Prostate gland (tissue), 2 donors: ENCODE measurements around the gene ATRN.

Experiments used
- POLR2A ChIP-seq: fragments of 450-650 bp; IDR thresholded peaks from one replicate; pipeline ENCODE4 v1.6.1; 2016; ENCODE audit warnings: antibody characterized with exemption, mild to moderate bottlenecking
- POLR2AphosphoS5 ChIP-seq: sonication (generic); formaldehyde crosslinking; IDR thresholded peaks from one replicate; pipeline ENCODE4 v1.6.1; 2017; ENCODE audit warnings: antibody characterized with exemption
- TF ChIP-seq, protein P1 (sequence below), 4 experiments: fragments of 200-600 bp in 2 of 4; fragments of 450-650 bp in 2 of 4; sonication (generic) in 2 of 4; IDR thresholded peaks; 1 replicate in 3 of 4; 2 replicates in 1 of 4; pipeline ENCODE4 v1.5.1; 2016 to 2019; ENCODE audit warnings: antibody characterized with exemption in 4 of 4, mild to moderate bottlenecking in 2 of 4, moderate library complexity in 2 of 4

DNA sequence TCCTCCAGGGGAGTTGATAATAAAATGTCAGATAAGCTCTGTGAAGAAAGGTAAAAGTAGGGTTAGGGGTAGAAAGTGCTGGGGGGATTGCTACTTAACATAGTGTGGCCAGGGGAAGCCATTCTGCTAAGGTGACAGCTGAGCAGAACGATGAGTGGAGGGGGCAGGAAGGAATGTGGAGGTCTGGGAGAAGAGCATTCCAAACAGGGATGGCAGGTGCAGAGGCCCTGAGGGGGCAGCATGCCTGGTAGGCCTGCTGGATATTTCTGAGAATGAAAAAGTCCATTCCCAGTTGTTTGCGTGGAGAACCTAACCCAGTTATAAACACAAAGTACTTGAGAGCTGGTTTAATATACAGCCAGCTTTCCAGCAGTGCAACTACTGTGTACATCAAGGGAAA lies 183.1 kb downstream of the ATRN start:
- TF ChIP-seq, protein P1, sequence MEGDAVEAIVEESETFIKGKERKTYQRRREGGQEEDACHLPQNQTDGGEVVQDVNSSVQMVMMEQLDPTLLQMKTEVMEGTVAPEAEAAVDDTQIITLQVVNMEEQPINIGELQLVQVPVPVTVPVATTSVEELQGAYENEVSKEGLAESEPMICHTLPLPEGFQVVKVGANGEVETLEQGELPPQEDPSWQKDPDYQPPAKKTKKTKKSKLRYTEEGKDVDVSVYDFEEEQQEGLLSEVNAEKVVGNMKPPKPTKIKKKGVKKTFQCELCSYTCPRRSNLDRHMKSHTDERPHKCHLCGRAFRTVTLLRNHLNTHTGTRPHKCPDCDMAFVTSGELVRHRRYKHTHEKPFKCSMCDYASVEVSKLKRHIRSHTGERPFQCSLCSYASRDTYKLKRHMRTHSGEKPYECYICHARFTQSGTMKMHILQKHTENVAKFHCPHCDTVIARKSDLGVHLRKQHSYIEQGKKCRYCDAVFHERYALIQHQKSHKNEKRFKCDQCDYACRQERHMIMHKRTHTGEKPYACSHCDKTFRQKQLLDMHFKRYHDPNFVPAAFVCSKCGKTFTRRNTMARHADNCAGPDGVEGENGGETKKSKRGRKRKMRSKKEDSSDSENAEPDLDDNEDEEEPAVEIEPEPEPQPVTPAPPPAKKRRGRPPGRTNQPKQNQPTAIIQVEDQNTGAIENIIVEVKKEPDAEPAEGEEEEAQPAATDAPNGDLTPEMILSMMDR (IDR thresholded peaks at IDR 0.05): no peak
- TF ChIP-seq POLR2A: no peak
- no peak for TF ChIP-seq POLR2AphosphoS5
